GM18870 (cell line): Measurements from ENCODE around the gene CCNYL1.

Experiments used
- ATAC-seq: cut with Tn5 transposase; IDR thresholded peaks from one replicate; pipeline ENCODE4 v1.9.1; 2021; ENCODE audit warnings: moderate library complexity; ENCODE audit not compliant: unreplicated experiment

Gene CCNYL1

GRCh38 chr2:207790898-207791297, 79.5 kb downstream of the CCNYL1 start:
- no peak for ATAC-seq

GRCh38 chr2:207791579-207792243, 80.3 kb downstream of the CCNYL1 start:
- ATAC-seq = no peak

DNA sequence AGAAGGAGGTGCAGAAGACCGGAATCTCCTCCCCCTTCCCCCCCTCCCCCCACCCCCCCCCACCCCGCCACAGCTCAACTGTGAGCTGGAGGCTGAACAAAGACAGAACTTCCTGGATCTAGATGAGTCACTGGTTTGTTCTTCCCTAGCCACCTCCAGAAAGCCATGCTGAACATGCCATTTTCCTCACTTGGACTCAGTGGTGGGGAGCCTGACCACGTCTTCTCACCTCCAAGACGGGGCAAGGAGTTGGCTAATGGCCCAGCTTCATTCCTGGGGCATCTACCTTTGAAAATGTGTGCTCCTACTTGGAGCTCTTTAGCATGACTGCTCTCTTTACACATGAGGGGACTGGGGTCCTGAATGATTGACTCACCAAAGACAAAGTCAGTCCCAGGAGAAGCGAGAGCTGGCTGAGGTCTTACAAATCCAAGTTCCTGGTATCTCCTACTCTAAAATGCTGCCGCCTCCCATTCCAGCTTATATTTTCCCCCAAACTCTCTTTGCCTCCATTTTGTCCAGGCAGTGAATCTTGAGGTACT, 80.9 kb downstream of the CCNYL1 start:
- ATAC-seq = no peak

DNA sequence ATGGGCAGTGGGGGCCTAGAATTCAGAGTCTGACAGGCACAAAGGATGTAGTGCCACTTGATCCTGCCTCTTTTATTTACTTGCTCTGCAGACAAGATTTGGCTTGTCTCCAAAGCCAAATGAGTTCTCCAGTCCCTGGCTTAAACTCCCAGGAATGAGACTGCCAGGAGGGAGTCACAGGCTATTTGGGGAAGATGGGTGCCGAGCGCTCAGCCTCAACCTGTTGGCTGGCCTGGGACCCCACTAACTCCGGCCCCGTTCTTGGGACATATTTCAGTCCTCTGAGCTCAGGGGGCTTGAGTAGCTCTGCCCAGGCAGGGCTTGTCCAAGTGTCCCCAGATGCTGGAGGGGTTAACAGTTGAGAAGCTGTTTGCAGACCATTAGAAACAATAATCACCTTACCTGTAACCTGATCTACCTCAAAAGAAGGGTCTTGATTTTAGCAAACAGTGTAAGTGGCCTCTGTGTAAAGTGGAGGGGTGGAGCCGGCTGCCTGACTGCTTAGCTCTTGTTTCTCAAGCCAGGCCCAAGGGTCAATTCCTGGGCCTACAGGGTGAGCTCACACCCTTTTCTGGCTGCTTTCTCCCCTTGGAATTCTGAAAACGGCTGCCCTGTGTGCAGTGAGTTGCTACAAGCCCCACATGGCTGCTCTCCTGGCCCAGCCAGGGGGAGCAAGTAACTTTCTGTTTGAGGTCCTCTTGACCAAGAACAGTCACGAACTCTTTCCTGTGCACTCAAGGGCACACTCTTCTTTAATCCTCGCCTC, 85.3 kb downstream of the CCNYL1 start:
- ATAC-seq = no peak

GRCh38 chr2:207801259-207801658, 89.8 kb downstream of the CCNYL1 start:
- ATAC-seq = no peak

DNA sequence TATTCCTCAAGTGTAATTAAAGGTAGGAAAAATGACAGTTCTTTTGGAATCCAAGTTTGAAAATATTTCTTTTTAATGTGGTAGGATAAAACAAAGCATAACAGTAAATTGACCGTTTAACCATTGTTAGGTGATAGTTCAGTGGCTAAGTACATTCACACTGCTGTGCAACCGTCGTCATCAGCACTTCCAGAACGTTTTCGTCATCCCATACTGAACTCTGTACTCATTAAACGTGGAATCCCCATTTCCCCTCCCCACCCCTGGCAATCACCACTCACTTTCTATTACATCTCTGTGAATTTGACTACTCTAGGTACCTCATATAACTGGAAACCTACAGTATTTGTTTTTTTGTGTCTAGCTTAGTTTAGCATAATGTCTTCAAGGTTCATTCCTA, 91.2 kb downstream of the CCNYL1 start:
- no peak for ATAC-seq
